MM.1S (cell line): ENCODE measurements around the gene DAP.

Experiments used
- DNase-seq: peaks from one replicate; pipeline ENCODE4 v3.0.0-alpha.2; 2015
- H2AFZ ChIP-seq: fragments of 300-600 bp; sonication (generic); 2 replicates; pipeline ENCODE4 v1.6.0; 2016; ENCODE audit warnings: antibody characterized with exemption, low read length
- H3F3A ChIP-seq: fragments of 300-600 bp; sonication (generic); 2 replicates; pipeline ENCODE4 v1.6.1; 2016; ENCODE audit warnings: mild to moderate bottlenecking, antibody characterized with exemption, low read length, moderate library complexity, mixed read lengths; ENCODE audit not compliant: insufficient read depth
- H3K27ac ChIP-seq: fragments of 300-600 bp; sonication (generic); 2 replicates; pipeline ENCODE4 v1.5.1; 2016; ENCODE audit warnings: mild to moderate bottlenecking, low read length
- H3K27me3 ChIP-seq: fragments of 300-600 bp; sonication (generic); replicated peaks from 2 replicates; pipeline ENCODE4 v1.6.0; 2016; ENCODE audit warnings: low read length; ENCODE audit not compliant: insufficient read depth
- H3K36me3 ChIP-seq: fragments of 300-600 bp; sonication (generic); replicated peaks from 2 replicates; pipeline ENCODE4 v1.6.1; 2016; ENCODE audit warnings: mild to moderate bottlenecking, low read length, mixed read lengths; ENCODE audit not compliant: insufficient read depth
- H3K4me1 ChIP-seq: fragments of 300-600 bp; sonication (generic); 2 replicates; pipeline ENCODE4 v1.6.1; 2016; ENCODE audit warnings: low read length, mixed read lengths
- H3K4me2 ChIP-seq: fragments of 300-600 bp; sonication (generic); 2 replicates; pipeline ENCODE4 v1.6.0; 2016; ENCODE audit warnings: low read depth, low read length
- H3K4me3 ChIP-seq: fragments of 300-600 bp; sonication (generic); 2 replicates; pipeline ENCODE4 v1.5.1; 2016; ENCODE audit warnings: low read length, mixed read lengths
- H3K79me2 ChIP-seq: fragments of 300-600 bp; sonication (generic); 2 replicates; pipeline ENCODE4 v1.6.1; 2016; ENCODE audit warnings: mixed run types, low read length, mixed read lengths
- H3K9ac ChIP-seq: fragments of 300-600 bp; sonication (generic); 2 replicates; pipeline ENCODE4 v1.6.1; 2016; ENCODE audit warnings: low read length, mixed read lengths
- H3K9me2 ChIP-seq: fragments of 300-600 bp; sonication (generic); replicated peaks from 2 replicates; pipeline ENCODE4 v1.6.1; 2016; ENCODE audit warnings: mild to moderate bottlenecking, low read length, mixed read lengths; ENCODE audit not compliant: insufficient read depth
- H3K9me3 ChIP-seq: fragments of 300-600 bp; sonication (generic); replicated peaks from 2 replicates; pipeline ENCODE4 v1.6.1; 2016; ENCODE audit warnings: mild to moderate bottlenecking, low read length, mixed read lengths; ENCODE audit not compliant: insufficient read depth
- H4K20me1 ChIP-seq: fragments of 300-600 bp; sonication (generic); 2 replicates; pipeline ENCODE4 v1.6.1; 2016; ENCODE audit warnings: mild to moderate bottlenecking, low read length, moderate library complexity, mixed read lengths; ENCODE audit not compliant: insufficient read depth
- EZH2 ChIP-seq: fragments of 300-600 bp; sonication (generic); optimal IDR thresholded peaks from 2 replicates; pipeline ENCODE3; 2017; ENCODE audit warnings: low read depth, mild to moderate bottlenecking, antibody characterized with exemption, low read length, mixed read lengths
- EZH2phosphoT487 ChIP-seq: fragments of 300-600 bp; sonication (generic); IDR thresholded peaks from 2 replicates; pipeline ENCODE4 v1.6.1; 2018; ENCODE audit warnings: antibody characterized with exemption, low read length
- TF ChIP-seq, protein P1 (sequence below): fragments of 300-600 bp; sonication (generic); IDR thresholded peaks from 2 replicates; pipeline ENCODE4 v1.5.1; 2016; ENCODE audit warnings: antibody characterized with exemption, low read length, mixed read lengths

Gene DAP

DNA sequence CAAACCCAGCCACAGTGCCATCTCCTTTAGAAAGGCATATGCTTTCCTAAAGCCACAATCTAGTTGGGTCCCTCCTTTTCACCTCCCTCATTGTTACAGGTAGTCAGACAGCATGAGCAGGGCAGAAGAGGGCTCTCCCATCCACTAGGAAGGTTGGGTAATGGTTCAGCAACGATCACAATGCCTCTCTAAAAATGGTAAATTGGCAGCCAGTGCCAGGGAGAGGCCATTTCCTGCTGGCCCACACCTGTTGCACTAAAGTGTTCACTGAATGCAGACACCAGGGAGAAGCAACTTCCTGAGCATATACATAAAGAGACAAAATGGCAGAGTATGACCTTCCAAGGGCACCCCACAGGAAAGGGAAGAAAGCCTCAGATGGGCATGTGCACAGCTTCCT is 31.3 kb upstream of the DAP start:
- H3F3A ChIP-seq, result no peaks in the 10 kb centered on the region
- no peaks in the 10 kb centered on the region for H3K79me2 ChIP-seq
- no peak overlapping the region for H3K4me3 ChIP-seq
- H3K9ac ChIP-seq, result no peak overlapping the region
- no peak overlapping the region for H3K27ac ChIP-seq
- no peaks in the 10 kb centered on the region for H3K36me3 ChIP-seq
- H4K20me1 ChIP-seq, result no peaks in the 10 kb centered on the region
- H3K4me2 ChIP-seq, result no peak overlapping the region
- TF ChIP-seq, protein P1, sequence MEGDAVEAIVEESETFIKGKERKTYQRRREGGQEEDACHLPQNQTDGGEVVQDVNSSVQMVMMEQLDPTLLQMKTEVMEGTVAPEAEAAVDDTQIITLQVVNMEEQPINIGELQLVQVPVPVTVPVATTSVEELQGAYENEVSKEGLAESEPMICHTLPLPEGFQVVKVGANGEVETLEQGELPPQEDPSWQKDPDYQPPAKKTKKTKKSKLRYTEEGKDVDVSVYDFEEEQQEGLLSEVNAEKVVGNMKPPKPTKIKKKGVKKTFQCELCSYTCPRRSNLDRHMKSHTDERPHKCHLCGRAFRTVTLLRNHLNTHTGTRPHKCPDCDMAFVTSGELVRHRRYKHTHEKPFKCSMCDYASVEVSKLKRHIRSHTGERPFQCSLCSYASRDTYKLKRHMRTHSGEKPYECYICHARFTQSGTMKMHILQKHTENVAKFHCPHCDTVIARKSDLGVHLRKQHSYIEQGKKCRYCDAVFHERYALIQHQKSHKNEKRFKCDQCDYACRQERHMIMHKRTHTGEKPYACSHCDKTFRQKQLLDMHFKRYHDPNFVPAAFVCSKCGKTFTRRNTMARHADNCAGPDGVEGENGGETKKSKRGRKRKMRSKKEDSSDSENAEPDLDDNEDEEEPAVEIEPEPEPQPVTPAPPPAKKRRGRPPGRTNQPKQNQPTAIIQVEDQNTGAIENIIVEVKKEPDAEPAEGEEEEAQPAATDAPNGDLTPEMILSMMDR, result no peak
- TF ChIP-seq EZH2phosphoT487 (no peak), EZH2 (no peak)
- H3K9me2 ChIP-seq, result no peaks in the 10 kb centered on the region
- no peak for DNase-seq
- H3K4me1 ChIP-seq, result no peaks in the 10 kb centered on the region
- H3K9me3 ChIP-seq, result no peaks in the 10 kb centered on the region
- H3K27me3 ChIP-seq, result no peaks in the 10 kb centered on the region
- H2AFZ ChIP-seq, result no peak overlapping the region

DNA sequence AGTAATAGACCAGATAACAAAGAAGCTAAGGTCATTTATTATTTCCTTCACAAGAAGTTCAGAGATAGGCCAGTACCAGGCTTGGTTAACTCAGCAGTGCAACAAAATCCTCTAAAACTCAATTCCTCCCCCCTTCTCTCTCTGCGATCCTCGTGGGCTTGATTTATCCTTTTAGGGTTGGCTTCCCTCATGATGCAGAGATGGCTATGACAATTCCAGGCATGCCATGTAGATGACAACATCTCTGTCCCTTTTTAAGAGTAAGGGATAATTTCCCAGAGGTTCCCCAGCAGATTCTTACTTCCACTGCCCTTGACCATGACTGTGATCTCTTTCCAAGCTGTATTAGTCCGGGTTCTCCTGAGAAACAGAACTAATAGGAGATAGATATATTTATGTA is 28.7 kb upstream of the DAP start:
- Histone ChIP-seq H3K9me2 (no peaks in the 10 kb centered on the region), H3K9me3 (no peaks in the 10 kb centered on the region), H3K79me2 (no peaks in the 10 kb centered on the region), H3K27me3 (no peaks in the 10 kb centered on the region), H3K27ac (no peak overlapping the region), H4K20me1 (no peaks in the 10 kb centered on the region), H3K4me3 (no peak overlapping the region), H3K9ac (no peak overlapping the region), H3K36me3 (no peaks in the 10 kb centered on the region), H3K4me1 (no peaks in the 10 kb centered on the region), H3K4me2 (no peak overlapping the region), H3F3A (no peaks in the 10 kb centered on the region), H2AFZ (no peak overlapping the region)
- no peak for DNase-seq
- TF ChIP-seq EZH2phosphoT487, result no peak
- TF ChIP-seq EZH2, result no peak
- TF ChIP-seq, protein P1, result no peak

GRCh38 chr5:10789021-10789420 is 28.0 kb upstream of the DAP start:
- H3K4me2 ChIP-seq, result no peak overlapping the region
- TF ChIP-seq, protein P1, result no peak
- TF ChIP-seq EZH2, result no peak
- no peak for TF ChIP-seq EZH2phosphoT487
- no peak for DNase-seq
- H4K20me1 ChIP-seq, result no peaks in the 10 kb centered on the region
- no peaks in the 10 kb centered on the region for H3K9me3 ChIP-seq
- no peak overlapping the region for H3K27ac ChIP-seq
- H3K4me3 ChIP-seq, result no peak overlapping the region
- H2AFZ ChIP-seq, result no peak overlapping the region
- no peaks in the 10 kb centered on the region for H3K9me2 ChIP-seq
- H3K79me2 ChIP-seq, result no peaks in the 10 kb centered on the region
- no peak overlapping the region for H3K9ac ChIP-seq
- H3K4me1 ChIP-seq, result no peaks in the 10 kb centered on the region
- no peaks in the 10 kb centered on the region for H3F3A ChIP-seq
- H3K36me3 ChIP-seq, result no peaks in the 10 kb centered on the region
- no peaks in the 10 kb centered on the region for H3K27me3 ChIP-seq
